ENCODE results near the gene KCNG2. TPM values are rescaled to one million over a fixed set of nuclear protein-coding genes. Genes with fewer than 3 reads are reported as not detected.

Gene KCNG2
- total and polyA plus RNA-seq, 4 donors: 1.3 to 2.2 (median 1.4) TPM

DNA sequence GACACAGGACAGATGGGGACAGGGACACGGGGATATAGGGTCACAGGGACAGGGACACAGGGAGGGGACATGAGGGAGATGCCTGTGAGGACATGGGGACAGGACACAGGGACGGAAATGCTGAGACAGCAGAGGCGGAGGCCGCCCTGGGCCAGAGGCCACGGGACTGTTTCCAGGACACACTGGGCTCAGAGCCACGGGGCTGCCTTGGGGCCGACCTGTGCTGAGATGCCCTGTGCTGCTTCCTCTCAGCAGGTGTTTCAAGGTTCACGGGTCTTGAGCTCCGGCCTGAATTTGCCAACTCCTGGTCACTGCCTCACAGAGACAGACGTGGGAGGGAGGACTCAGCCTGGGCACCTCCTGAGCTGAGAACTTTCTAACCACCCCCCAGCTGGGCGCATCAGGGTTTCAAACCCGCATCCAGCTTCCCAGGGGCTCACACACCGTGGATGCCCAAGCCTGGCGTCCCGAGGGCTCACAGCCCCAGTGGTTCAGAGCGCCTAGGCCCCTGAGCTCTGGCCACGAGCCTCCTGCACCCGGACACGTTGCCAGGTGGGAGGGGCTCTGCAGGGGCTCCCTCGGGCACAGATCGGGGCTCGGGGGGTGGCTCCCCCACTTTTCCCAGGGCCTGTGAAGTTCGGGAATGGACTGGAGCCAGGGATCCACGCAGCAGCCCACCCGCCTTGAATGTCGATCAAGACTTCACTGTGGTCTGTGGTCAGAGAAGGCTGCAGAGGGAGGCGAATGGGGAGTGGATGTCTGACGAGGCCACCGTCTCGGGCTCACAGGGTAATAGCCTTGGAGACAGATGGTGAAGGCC, 89.7 kb downstream of the KCNG2 start:
- Histone ChIP-seq H3K4me1 (ENCODE audit: control insufficient read depth, insufficient read depth, low read length) (no peaks in the 10 kb centered on the region), H3K27me3 (ENCODE audit: control insufficient read depth, insufficient read depth, low read length) (no peaks in the 10 kb centered on the region), H3K9me3 (ENCODE audit: control insufficient read depth, insufficient read depth, low read length) (no peaks in the 10 kb centered on the region), H3K27ac (ENCODE audit: low read depth, low read length) (no peak overlapping the region), H3K4me3 (ENCODE audit: low read depth, low read length) (no peak overlapping the region), H3K36me3 (ENCODE audit: control insufficient read depth, insufficient read depth, low read length) (peaks cover 7% of the 10 kb centered on the region)
- WGBS (ENCODE audit: insufficient coverage): 95% methylated on average over 29 of the region's 30 CpGs
- no peak for DNase-seq (ENCODE audit: low read depth in 4 of 6, low spot score in 6 of 6)

DNA sequence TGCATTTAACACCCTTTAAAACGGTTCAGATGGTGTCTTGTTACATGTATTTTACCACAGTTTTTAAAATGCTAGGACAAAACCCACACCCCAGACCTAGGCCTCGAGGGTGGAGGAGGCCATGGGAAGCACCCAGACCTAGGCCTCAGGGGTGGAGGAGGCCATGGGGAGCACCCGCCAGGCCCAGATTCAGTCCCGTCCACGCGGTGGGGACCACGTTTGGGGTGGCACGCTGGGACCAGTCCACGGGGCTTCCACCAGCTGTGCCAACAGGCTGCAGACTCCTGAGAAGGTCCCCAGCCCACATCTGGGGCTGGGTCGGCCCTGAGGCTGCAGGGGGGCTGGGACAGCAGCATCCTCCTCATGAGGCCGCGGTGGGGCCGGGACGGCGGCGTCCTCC, 90.3 kb downstream of the KCNG2 start:
- 87% methylated on average over 9 of the region's 16 CpGs for WGBS (ENCODE audit: insufficient coverage)
- Histone ChIP-seq H3K36me3 (ENCODE audit: control insufficient read depth, insufficient read depth, low read length) (peaks cover 7% of the 10 kb centered on the region), H3K27me3 (ENCODE audit: control insufficient read depth, insufficient read depth, low read length) (no peaks in the 10 kb centered on the region), H3K9me3 (ENCODE audit: control insufficient read depth, insufficient read depth, low read length) (no peaks in the 10 kb centered on the region), H3K4me1 (ENCODE audit: control insufficient read depth, insufficient read depth, low read length) (no peaks in the 10 kb centered on the region), H3K4me3 (ENCODE audit: low read depth, low read length) (no peak overlapping the region), H3K27ac (ENCODE audit: low read depth, low read length) (no peak overlapping the region)
- no peak for DNase-seq (ENCODE audit: low read depth in 4 of 6, low spot score in 6 of 6)

DNA sequence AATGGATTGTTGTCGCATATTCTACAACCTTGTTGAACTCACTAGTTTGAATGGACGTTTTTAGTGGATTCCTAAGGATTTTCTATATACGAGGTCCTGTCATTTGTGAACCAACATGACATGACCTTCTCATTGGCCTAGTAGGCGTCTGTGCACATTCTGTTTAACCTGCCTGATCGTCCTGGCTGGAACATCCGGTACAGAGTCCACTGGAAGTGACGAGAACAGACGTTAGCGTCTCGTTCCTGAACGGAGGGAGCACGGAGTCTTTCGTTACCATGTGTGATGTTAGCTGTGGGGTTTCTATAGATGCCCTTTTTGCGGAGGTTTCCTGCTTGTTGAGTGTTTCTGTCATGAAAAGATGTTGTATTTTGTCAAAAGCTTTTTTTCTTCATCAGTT, 91.8 kb downstream of the KCNG2 start:
- Histone ChIP-seq H3K36me3 (ENCODE audit: control insufficient read depth, insufficient read depth, low read length) (peaks cover 5% of the 10 kb centered on the region), H3K4me3 (ENCODE audit: low read depth, low read length) (no peak overlapping the region), H3K4me1 (ENCODE audit: control insufficient read depth, insufficient read depth, low read length) (no peaks in the 10 kb centered on the region), H3K27me3 (ENCODE audit: control insufficient read depth, insufficient read depth, low read length) (no peaks in the 10 kb centered on the region), H3K9me3 (ENCODE audit: control insufficient read depth, insufficient read depth, low read length) (no peaks in the 10 kb centered on the region), H3K27ac (ENCODE audit: low read depth, low read length) (no peak overlapping the region)
- no peak for DNase-seq (ENCODE audit: low read depth in 4 of 6, low spot score in 6 of 6)
- 90% methylated on average over 14 of the region's 14 CpGs for WGBS (ENCODE audit: insufficient coverage)

DNA sequence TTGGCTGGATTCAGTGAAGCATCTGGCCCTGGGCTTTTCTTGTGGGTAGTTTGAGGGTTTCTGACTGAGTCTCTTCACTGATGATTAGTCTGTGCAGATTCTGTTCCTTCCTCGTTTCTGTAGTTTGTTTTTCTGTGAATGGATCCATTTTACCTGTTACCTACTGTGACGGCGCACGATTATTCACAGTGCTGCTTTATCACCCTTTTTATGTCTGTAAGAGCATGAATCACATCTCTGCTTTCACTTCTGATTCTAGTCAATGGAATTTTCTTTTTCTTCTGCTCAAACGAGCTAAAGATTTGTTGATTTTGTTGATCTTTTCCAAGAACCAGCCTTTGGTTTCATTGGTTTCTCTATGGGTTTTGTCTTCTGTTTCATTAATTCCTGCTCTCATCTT, 92.9 kb downstream of the KCNG2 start:
- Histone ChIP-seq H3K27me3 (ENCODE audit: control insufficient read depth, insufficient read depth, low read length) (no peaks in the 10 kb centered on the region), H3K27ac (ENCODE audit: low read depth, low read length) (no peak overlapping the region), H3K4me1 (ENCODE audit: control insufficient read depth, insufficient read depth, low read length) (no peaks in the 10 kb centered on the region), H3K36me3 (ENCODE audit: control insufficient read depth, insufficient read depth, low read length) (peaks cover 5% of the 10 kb centered on the region), H3K4me3 (ENCODE audit: low read depth, low read length) (no peak overlapping the region), H3K9me3 (ENCODE audit: control insufficient read depth, insufficient read depth, low read length) (peaks cover 7% of the 10 kb centered on the region)
- DNase-seq (ENCODE audit: low read depth in 4 of 6, low spot score in 6 of 6): no peak
- WGBS (ENCODE audit: insufficient coverage): 93% methylated on average over 3 of the region's 5 CpGs

DNA sequence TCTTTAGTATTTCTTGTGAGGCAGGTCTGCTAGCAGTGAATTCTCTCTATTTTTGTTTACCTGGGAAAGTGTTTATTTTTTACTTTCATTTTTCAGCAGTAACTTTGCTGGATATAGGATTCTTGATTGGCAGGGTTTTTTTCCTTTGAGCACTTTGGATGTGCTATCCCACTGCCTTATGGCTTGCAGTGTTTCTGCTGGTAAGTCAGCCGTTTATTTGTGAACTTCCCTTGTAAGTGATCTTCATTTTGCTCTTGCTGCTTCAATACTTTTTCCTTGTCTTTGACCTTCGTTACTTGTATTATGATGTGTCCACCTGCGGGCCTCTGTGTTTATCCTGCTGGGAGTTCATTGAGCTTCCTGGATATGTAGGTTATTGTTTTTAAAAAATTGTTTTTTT, 99.0 kb downstream of the KCNG2 start:
- H3K9me3 ChIP-seq (ENCODE audit: control insufficient read depth, insufficient read depth, low read length): peaks cover 11% of the 10 kb centered on the region

DNA sequence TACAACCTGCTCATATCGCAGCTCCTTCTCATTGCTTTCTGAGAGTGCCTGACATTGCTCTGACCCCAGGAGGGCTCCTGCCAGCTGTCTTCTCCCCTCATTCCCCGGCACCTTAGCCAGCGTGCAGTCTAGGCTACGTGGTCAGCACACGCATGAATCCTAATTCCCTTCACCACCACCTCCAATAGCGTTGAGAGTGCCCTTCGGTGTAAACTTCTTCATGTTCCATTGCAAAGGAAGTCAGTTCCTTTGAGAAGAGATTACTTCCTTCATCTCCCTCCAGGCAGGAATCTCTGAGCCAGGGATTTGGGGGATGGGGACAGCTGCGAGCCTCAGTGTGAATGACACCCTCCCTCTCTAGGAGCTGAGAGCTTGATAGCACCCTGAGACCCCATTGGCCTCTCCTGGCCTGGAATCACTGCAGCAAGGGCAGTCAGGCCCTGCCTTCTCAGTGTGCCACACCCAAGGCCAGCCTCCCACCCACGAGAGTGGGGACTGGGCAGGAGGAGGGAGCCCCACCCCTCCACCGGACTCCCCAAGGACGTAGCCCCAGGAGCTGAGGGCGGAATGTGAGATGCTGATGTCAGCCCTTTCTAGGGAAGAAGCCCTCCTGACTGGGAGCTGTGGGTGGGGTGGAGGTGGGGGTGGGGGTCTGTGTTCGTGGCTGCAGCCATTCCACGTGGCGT, 100.3 kb downstream of the KCNG2 start:
- Histone ChIP-seq H3K27me3 (ENCODE audit: control insufficient read depth, insufficient read depth, low read length) (no peaks in the 10 kb centered on the region), H3K9me3 (ENCODE audit: control insufficient read depth, insufficient read depth, low read length) (peaks cover 11% of the 10 kb centered on the region), H3K4me3 (ENCODE audit: low read depth, low read length) (no peak overlapping the region), H3K36me3 (ENCODE audit: control insufficient read depth, insufficient read depth, low read length) (peaks cover 41% of the 10 kb centered on the region), H3K27ac (ENCODE audit: low read depth, low read length) (no peak overlapping the region), H3K4me1 (ENCODE audit: control insufficient read depth, insufficient read depth, low read length) (no peaks in the 10 kb centered on the region)
- no peak for DNase-seq (ENCODE audit: low read depth in 4 of 6, low spot score in 6 of 6)
- 86% methylated on average over 7 of the region's 15 CpGs for WGBS (ENCODE audit: insufficient coverage)

More for the DNA sequence above, 99.0 kb downstream of the KCNG2 start:
- Histone ChIP-seq H3K27me3 (ENCODE audit: control insufficient read depth, insufficient read depth, low read length) (no peaks in the 10 kb centered on the region), H3K4me1 (ENCODE audit: control insufficient read depth, insufficient read depth, low read length) (no peaks in the 10 kb centered on the region), H3K27ac (ENCODE audit: low read depth, low read length) (no peak overlapping the region), H3K36me3 (ENCODE audit: control insufficient read depth, insufficient read depth, low read length) (peaks cover 28% of the 10 kb centered on the region), H3K4me3 (ENCODE audit: low read depth, low read length) (no peak overlapping the region)
- no peak for DNase-seq (ENCODE audit: low read depth in 4 of 6, low spot score in 6 of 6)
- 100% methylated on average over 1 of the region's 3 CpGs for WGBS (ENCODE audit: insufficient coverage)

DNA sequence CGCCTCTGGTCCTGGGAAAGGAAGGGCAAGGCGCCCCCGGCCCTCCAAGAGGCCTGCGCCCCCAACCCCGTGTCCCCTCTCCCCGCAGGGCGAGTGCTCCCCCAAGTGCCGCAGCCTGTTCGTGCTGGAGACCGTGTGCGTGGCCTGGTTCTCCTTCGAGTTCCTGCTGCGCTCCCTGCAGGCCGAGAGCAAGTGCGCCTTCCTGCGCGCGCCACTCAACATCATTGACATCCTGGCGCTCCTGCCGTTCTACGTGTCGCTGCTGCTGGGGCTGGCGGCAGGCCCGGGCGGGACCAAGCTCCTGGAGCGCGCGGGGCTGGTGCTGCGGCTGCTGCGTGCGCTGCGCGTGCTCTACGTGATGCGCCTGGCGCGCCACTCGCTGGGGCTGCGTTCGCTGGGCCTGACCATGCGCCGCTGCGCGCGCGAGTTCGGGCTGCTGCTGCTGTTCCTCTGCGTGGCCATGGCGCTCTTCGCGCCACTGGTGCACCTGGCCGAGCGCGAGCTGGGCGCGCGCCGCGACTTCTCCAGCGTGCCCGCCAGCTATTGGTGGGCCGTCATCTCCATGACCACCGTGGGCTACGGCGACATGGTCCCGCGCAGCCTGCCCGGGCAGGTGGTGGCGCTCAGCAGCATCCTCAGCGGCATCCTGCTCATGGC, 101.3 kb downstream of the KCNG2 start:
- H3K4me1 ChIP-seq (ENCODE audit: control insufficient read depth, insufficient read depth, low read length): no peaks in the 10 kb centered on the region
- no peak overlapping the region for H3K4me3 ChIP-seq (ENCODE audit: low read depth, low read length)
- peaks cover 11% of the 10 kb centered on the region for H3K9me3 ChIP-seq (ENCODE audit: control insufficient read depth, insufficient read depth, low read length)
- no peak for DNase-seq (ENCODE audit: low read depth in 4 of 6, low spot score in 6 of 6)
- H3K36me3 ChIP-seq (ENCODE audit: control insufficient read depth, insufficient read depth, low read length): peaks cover 51% of the 10 kb centered on the region
- H3K27ac ChIP-seq (ENCODE audit: low read depth, low read length): no peak overlapping the region
- H3K27me3 ChIP-seq (ENCODE audit: control insufficient read depth, insufficient read depth, low read length): no peaks in the 10 kb centered on the region
- 62% methylated on average over 70 of the region's 70 CpGs for WGBS (ENCODE audit: insufficient coverage)

DNA sequence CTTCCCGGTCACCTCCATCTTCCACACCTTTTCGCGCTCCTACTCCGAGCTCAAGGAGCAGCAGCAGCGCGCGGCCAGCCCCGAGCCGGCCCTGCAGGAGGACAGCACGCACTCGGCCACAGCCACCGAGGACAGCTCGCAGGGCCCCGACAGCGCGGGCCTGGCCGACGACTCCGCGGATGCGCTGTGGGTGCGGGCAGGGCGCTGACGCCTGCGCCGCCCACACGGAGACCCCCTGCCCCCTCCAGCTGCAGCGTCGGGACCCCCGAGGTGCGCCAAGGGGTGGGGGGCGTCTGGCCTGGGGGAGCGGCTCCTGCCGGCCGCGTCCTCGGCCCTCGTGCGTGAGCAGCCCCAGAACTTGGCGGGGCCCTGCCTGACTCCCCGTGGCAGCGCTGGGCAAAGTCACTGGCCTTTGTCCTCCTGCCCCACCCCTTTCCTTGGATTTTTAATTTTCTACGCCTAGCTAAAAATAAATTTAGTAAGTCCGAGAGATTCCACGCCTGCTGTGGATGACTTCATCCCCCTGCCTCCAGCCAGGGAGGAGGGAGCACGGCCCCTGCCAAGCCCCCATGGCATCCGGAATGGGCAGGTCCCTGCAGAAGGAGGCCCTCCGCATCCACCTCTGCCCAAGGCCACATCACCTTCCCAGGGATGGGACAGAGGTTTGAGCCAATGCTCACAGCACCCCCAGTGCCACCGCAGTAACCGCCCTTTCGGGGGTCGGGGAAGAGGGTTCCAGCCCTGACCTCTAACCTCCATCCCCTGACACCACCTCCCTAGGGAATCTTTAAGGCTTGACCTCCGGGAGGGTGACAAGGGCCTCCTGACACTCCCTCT, 102.1 kb downstream of the KCNG2 start:
- H3K4me1 ChIP-seq (ENCODE audit: control insufficient read depth, insufficient read depth, low read length): no peaks in the 10 kb centered on the region
- H3K27ac ChIP-seq (ENCODE audit: low read depth, low read length): no peak overlapping the region
- DNase-seq (ENCODE audit: low read depth in 4 of 6, low spot score in 6 of 6): no peak
- peaks cover 11% of the 10 kb centered on the region for H3K9me3 ChIP-seq (ENCODE audit: control insufficient read depth, insufficient read depth, low read length)
- WGBS (ENCODE audit: insufficient coverage): 83% methylated on average over 50 of the region's 53 CpGs
- H3K27me3 ChIP-seq (ENCODE audit: control insufficient read depth, insufficient read depth, low read length): no peaks in the 10 kb centered on the region
- H3K4me3 ChIP-seq (ENCODE audit: low read depth, low read length): no peak overlapping the region
- peaks cover 59% of the 10 kb centered on the region for H3K36me3 ChIP-seq (ENCODE audit: control insufficient read depth, insufficient read depth, low read length)

All from spinal cord (tissue), 10 donors.